Lower leg skin (tissue), 3 donors: Measurements from ENCODE around the gene TMEM245.

ENCODE experiments used
- POLR2A ChIP-seq, 2 donors: fragments of 450-650 bp; IDR thresholded peaks; one replicate each; pipeline ENCODE4 v1.6.1; 2016 to 2017; ENCODE audit warnings: antibody characterized with exemption in 2 of 2, mild to moderate bottlenecking in 1 of 2, moderate library complexity in 1 of 2
- TF ChIP-seq, protein P1 (sequence below), 3 donors: fragments of 450-650 bp; IDR thresholded peaks; one replicate each; pipeline ENCODE4 v1.5.1; 2016; ENCODE audit warnings: antibody characterized with exemption in 3 of 3, mild to moderate bottlenecking in 3 of 3, moderate library complexity in 2 of 3

DNA sequence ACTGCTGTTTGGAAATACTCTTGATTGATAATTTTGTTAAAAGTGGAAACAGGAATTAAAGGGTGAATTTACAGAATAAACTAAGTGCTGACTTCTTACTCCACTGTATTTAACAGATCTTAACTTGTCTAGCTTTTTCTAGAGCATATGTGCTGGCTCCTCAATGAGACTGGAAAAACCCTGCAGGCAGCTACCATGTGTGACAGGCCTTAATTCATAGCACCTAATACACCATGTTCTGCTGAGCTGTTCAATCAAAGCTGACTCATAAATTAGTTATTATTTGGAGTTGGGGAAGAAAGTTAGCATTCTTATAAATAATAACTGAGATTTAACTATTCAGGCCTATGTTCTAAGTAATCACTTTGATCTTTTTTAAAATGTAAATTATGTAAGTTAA, 135.9 kb downstream of the TMEM245 start:
- TF ChIP-seq, protein P1, sequence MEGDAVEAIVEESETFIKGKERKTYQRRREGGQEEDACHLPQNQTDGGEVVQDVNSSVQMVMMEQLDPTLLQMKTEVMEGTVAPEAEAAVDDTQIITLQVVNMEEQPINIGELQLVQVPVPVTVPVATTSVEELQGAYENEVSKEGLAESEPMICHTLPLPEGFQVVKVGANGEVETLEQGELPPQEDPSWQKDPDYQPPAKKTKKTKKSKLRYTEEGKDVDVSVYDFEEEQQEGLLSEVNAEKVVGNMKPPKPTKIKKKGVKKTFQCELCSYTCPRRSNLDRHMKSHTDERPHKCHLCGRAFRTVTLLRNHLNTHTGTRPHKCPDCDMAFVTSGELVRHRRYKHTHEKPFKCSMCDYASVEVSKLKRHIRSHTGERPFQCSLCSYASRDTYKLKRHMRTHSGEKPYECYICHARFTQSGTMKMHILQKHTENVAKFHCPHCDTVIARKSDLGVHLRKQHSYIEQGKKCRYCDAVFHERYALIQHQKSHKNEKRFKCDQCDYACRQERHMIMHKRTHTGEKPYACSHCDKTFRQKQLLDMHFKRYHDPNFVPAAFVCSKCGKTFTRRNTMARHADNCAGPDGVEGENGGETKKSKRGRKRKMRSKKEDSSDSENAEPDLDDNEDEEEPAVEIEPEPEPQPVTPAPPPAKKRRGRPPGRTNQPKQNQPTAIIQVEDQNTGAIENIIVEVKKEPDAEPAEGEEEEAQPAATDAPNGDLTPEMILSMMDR (IDR thresholded peaks at IDR 0.05): no peak
- TF ChIP-seq POLR2A (IDR thresholded peaks at IDR 0.05): no peak
